Mesendoderm (in vitro differentiated cells): ENCODE data around the gene LRRC17.

ENCODE experiments used
- DNase-seq: peaks from one replicate; pipeline ENCODE4 v3.0.0; 2013
- H2AK5ac ChIP-seq: 2 replicates; pipeline ENCODE4 v1.6.1; 2013; ENCODE audit warnings: low read length, inconsistent platforms
- H2BK120ac ChIP-seq: 2 replicates; pipeline ENCODE4 v1.6.1; 2013; ENCODE audit warnings: low read depth, mild to moderate bottlenecking, low read length, moderate library complexity, mixed read lengths
- H2BK15ac ChIP-seq: replicated peaks from 2 replicates; pipeline ENCODE4 v1.6.1; 2013; ENCODE audit warnings: low read depth, mild to moderate bottlenecking, moderate library complexity
- H2BK5ac ChIP-seq: 2 replicates; pipeline ENCODE4 v1.6.1; 2013; ENCODE audit warnings: low read length, inconsistent platforms
- H3K18ac ChIP-seq: 2 replicates; pipeline ENCODE4 v1.6.1; 2013; ENCODE audit warnings: mild to moderate bottlenecking, low read length, mixed read lengths
- H3K23ac ChIP-seq: one replicate; pipeline ENCODE4 v1.6.1; 2013; ENCODE audit warnings: low read length
- H3K27ac ChIP-seq: 2 replicates; pipeline ENCODE4 v1.5.1; 2013; ENCODE audit warnings: low read depth, mild to moderate bottlenecking, inconsistent platforms, low read length, moderate library complexity
- H3K27me3 ChIP-seq: 2 replicates; pipeline ENCODE4 v1.6.1; 2013; ENCODE audit warnings: low read length, control low read depth, mild to moderate bottlenecking, inconsistent platforms; ENCODE audit not compliant: insufficient read depth, poor library complexity
- H3K36me3 ChIP-seq: 2 replicates; pipeline ENCODE4 v1.6.1; 2013; ENCODE audit warnings: low read length, inconsistent platforms; ENCODE audit not compliant: control insufficient read depth, insufficient read depth
- H3K4ac ChIP-seq: one replicate; pipeline ENCODE4 v1.6.1; 2013; ENCODE audit warnings: low read depth, mild to moderate bottlenecking, low read length, moderate library complexity
- H3K4me1 ChIP-seq: 2 replicates; pipeline ENCODE4 v1.6.1; 2013; ENCODE audit warnings: low read depth, low read length, inconsistent platforms; ENCODE audit not compliant: control insufficient read depth
- H3K4me2 ChIP-seq: 2 replicates; pipeline ENCODE4 v1.6.1; 2013; ENCODE audit warnings: low read length
- H3K4me3 ChIP-seq: 2 replicates; pipeline ENCODE4 v1.5.1; 2013; ENCODE audit warnings: mild to moderate bottlenecking, low read length
- H3K56ac ChIP-seq: one replicate; pipeline ENCODE4 v1.6.1; 2013; ENCODE audit warnings: low read length
- H3K79me1 ChIP-seq: 2 replicates; pipeline ENCODE4 v1.6.1; 2013; ENCODE audit warnings: low read length, inconsistent platforms
- H3K79me2 ChIP-seq: 2 replicates; pipeline ENCODE4 v1.6.1; 2013; ENCODE audit warnings: mild to moderate bottlenecking, low read length; ENCODE audit not compliant: control insufficient read depth, insufficient read depth
- H3K9ac ChIP-seq: 2 replicates; pipeline ENCODE4 v1.6.1; 2013; ENCODE audit warnings: low read length, inconsistent platforms
- H4K5ac ChIP-seq: one replicate; pipeline ENCODE4 v1.6.1; 2013; ENCODE audit warnings: low read length
- H4K8ac ChIP-seq: one replicate; pipeline ENCODE4 v1.6.1; 2013; ENCODE audit warnings: low read depth, mild to moderate bottlenecking, control low read depth, low read length, moderate library complexity
- WGBS: extraction: QIAGEN DNeasy Blood & Tissue Kit; methylation state at CpG from one replicate; pipeline ENCODE4 v1.1.7; 2013; ENCODE audit warnings: low lambda C conversion rate, missing lambda C conversion rate; ENCODE audit not compliant: insufficient coverage; ENCODE audit errors: extremely low coverage; 5-methylcytosine and 5-hydroxymethylcytosine counted together

The LRRC17 gene

DNA sequence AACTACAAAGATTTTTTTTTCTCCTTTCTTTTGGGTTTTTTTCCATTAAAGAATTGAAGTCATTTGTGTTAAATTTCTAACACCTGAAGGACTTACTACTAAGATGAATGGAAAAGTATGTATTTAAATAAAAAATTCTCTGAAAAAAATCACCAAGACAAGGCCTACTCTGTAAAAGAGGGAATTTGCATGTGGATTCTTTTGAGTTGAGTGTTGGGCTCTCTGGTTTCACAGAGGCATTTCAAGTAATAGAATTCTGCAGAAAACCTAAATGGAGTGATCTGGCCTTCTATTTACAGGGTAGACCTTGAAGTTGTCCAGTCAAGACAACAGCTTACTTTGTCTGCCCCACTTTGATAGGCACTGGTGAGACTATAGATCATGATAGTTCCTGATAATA is 4.1 kb downstream of the LRRC17 start:
- Histone ChIP-seq H3K18ac (no peak overlapping the region), H3K4me3 (no peak overlapping the region), H2BK120ac (no peak overlapping the region), H2BK5ac (no peak overlapping the region), H3K79me2 (no peaks in the 10 kb centered on the region), H3K27me3 (no peaks in the 10 kb centered on the region), H3K56ac (no peak overlapping the region), H2AK5ac (no peak overlapping the region), H4K5ac (no peak overlapping the region), H3K23ac (no peak overlapping the region), H3K4me1 (peaks cover 3% of the 10 kb centered on the region), H3K79me1 (no peaks in the 10 kb centered on the region), H3K4me2 (no peak overlapping the region), H3K36me3 (no peaks in the 10 kb centered on the region), H3K9ac (no peak overlapping the region), H3K27ac (no peak overlapping the region), H2BK15ac (no peak overlapping the region), H4K8ac (no peak overlapping the region), H3K4ac (no peak overlapping the region)
- peak; percentile 28 for DNase-seq

DNA sequence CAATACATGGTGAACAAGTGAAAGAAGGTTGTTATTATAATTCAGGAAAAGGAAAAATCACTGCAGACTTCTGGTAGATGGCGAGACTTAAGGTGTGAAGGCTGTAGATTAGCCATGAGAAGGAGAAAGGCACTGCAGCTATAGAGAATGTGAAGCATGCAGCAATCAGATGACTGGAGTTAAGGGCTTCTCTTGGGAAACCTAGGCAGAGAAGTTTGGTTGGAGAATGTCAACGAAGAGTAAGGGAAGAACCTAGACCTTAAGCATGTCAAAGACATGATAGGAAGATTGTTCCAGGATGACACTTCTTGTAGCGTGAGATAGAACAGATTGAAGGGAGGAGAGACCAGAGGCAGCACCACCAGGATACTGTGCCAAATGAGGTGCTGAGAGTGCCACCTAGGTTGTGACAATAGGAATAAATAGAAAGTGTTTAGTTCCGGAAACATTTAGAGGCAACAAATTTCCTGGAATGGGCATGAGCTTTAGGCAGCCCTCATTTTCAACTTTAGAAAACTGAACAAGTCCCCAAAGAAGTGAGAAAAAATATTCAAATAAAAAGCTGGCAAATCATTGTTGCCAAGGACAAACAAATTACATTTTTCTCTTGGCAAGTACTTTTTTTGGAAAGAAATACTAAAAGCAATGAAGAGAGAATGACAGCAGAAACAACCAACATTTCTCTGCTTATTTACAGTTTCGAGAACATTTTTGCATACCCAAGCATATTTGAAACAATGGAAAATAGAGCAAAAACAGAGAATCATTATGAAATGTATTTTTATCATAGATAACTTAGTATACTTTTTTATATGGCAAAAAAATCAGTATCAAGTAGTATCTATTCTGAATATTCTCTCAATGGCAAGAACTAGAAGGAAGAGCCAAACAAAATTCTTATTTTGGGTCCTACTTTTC is 4.9 kb downstream of the LRRC17 start:
- H3K27ac ChIP-seq = no peak overlapping the region
- H2BK15ac ChIP-seq = no peak overlapping the region
- H3K4ac ChIP-seq = no peak overlapping the region
- no peaks in the 10 kb centered on the region for H3K27me3 ChIP-seq
- no peak overlapping the region for H3K23ac ChIP-seq
- no peak overlapping the region for H3K56ac ChIP-seq
- no peak overlapping the region for H2BK120ac ChIP-seq
- H2AK5ac ChIP-seq = no peak overlapping the region
- no peaks in the 10 kb centered on the region for H3K79me2 ChIP-seq
- H2BK5ac ChIP-seq = no peak overlapping the region
- H3K79me1 ChIP-seq = no peaks in the 10 kb centered on the region
- H4K5ac ChIP-seq = no peak overlapping the region
- DNase-seq = peak; percentile 85
- no peak overlapping the region for H3K9ac ChIP-seq
- no CpG with 5 or more reads among the region's 5 CpGs for WGBS
- H3K4me2 ChIP-seq = no peak overlapping the region
- H4K8ac ChIP-seq = no peak overlapping the region
- peaks cover 3% of the 10 kb centered on the region for H3K4me1 ChIP-seq
- no peaks in the 10 kb centered on the region for H3K36me3 ChIP-seq
- H3K18ac ChIP-seq = no peak overlapping the region
- H3K4me3 ChIP-seq = no peak overlapping the region

DNA sequence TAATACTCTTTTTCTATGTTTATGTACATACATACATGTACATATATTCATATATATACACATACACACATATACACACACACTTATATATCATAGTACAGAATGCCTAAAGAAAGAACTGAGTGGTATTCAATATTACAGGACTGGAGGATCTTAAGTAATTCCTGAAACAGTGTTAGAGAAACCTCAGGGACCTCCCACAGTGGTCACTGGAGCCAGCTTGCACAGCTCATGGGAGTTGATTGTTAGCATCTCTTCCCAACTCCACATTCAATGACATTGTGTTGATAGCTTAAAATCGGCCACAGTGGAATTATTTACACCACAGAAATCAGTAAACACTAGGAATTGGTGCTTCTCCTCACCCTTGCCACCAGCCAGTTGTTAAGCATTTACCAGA is 6.0 kb downstream of the LRRC17 start:
- Histone ChIP-seq H3K79me2 (no peaks in the 10 kb centered on the region), H3K9ac (no peak overlapping the region), H3K4me1 (peaks cover 3% of the 10 kb centered on the region), H3K4me2 (no peak overlapping the region), H2AK5ac (no peak overlapping the region), H3K18ac (no peak overlapping the region), H3K4ac (no peak overlapping the region), H3K36me3 (no peaks in the 10 kb centered on the region), H3K79me1 (no peaks in the 10 kb centered on the region), H3K23ac (no peak overlapping the region), H4K5ac (no peak overlapping the region), H2BK15ac (no peak overlapping the region), H3K4me3 (no peak overlapping the region), H3K27me3 (no peaks in the 10 kb centered on the region), H2BK120ac (no peak overlapping the region), H2BK5ac (no peak overlapping the region), H4K8ac (no peak overlapping the region), H3K56ac (no peak overlapping the region), H3K27ac (no peak overlapping the region)
- no CpG with 5 or more reads among the region's 1 CpG for WGBS
- DNase-seq = no peak

DNA sequence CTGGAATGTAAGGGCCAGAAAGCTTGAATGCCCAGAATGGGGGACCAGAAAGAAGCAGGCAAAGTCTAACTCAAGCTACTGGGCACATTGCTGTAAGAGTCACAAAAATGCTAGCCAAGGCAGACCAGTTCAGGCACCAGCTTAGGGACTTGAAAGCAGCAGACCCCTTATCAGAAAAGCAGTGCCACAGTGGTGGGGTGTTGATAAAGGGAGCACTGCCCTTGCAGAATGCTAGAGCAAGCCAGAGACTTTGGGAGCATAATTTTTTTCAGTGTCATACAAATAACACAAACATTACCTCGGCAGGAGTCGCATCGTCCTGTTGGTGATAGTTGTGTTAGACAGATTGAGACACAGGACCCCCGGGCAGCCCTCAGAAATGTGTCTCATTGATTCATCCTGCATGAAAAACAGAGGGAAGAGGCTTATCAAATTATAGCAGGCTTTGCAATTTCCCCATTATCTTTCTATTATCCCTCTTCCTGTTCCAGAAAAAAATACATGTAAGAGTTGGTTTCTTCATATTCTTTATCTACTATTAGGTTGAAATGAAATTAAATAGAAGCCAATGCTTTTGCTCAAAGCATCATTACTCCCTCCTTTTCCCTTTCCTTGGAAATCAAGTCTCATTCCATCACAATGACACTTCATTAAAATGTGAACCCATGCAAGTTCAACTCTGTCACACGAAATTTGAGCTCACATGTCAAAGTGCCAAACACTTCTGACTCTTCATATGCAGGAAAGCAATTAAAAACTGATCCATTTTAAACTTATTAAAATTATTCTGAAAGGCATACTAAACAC is 13.4 kb downstream of the LRRC17 start:
- Histone ChIP-seq H3K27me3 (no peaks in the 10 kb centered on the region), H4K8ac (no peak overlapping the region), H3K18ac (no peak overlapping the region), H2BK120ac (no peak overlapping the region), H3K4me2 (no peak overlapping the region), H3K9ac (no peak overlapping the region), H3K23ac (no peak overlapping the region), H2AK5ac (no peak overlapping the region), H2BK5ac (no peak overlapping the region), H4K5ac (no peak overlapping the region), H3K4ac (no peak overlapping the region), H2BK15ac (no peak overlapping the region), H3K79me2 (no peaks in the 10 kb centered on the region), H3K4me1 (peaks cover 2% of the 10 kb centered on the region), H3K56ac (no peak overlapping the region), H3K36me3 (no peaks in the 10 kb centered on the region), H3K79me1 (no peaks in the 10 kb centered on the region), H3K4me3 (no peak overlapping the region), H3K27ac (no peak overlapping the region)
- no CpG with 5 or more reads among the region's 5 CpGs for WGBS
- no peak for DNase-seq

DNA sequence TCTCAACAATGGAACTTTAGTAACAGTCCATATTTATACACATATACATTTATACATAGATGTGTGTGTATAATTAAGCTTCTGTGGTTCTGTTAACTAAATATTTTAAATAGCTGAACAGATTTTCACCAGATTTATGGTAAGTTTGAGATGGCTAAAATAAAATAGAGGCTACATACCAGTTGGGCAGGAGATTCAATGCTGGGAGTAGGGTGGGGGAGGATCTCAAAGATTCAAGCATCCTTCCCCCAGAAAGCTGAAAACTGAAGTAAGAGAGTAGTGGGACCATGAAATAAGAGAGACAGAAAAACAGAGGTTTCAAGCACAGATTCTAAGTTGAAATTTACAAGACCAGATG is 14.0 kb downstream of the LRRC17 start:
- Histone ChIP-seq H4K8ac (no peak overlapping the region), H3K23ac (no peak overlapping the region), H3K27ac (no peak overlapping the region), H3K9ac (no peak overlapping the region), H3K27me3 (no peaks in the 10 kb centered on the region), H3K18ac (no peak overlapping the region), H3K4me1 (peaks cover 2% of the 10 kb centered on the region), H3K36me3 (no peaks in the 10 kb centered on the region), H3K4ac (no peak overlapping the region), H2BK120ac (no peak overlapping the region), H3K56ac (no peak overlapping the region), H2BK5ac (no peak overlapping the region), H3K79me1 (no peaks in the 10 kb centered on the region), H2AK5ac (no peak overlapping the region), H2BK15ac (no peak overlapping the region), H3K79me2 (no peaks in the 10 kb centered on the region), H3K4me3 (no peak overlapping the region), H4K5ac (no peak overlapping the region), H3K4me2 (no peak overlapping the region)
- no peak for DNase-seq
